Activated CD8-positive, alpha-beta memory T cell treated with anti-CD3 and anti-CD28 coated beads, Interleukin-2, amount 50 U/mL, for 24 hours (primary cell): ENCODE measurements around the gene KRTDAP.

ENCODE experiments used
- DNase-seq: peaks from one replicate; pipeline ENCODE4 v3.0.0-alpha.2; 2020; ENCODE audit errors: extremely low read depth

KRTDAP gene

GRCh38 chr19:35454663-35455062, 35.6 kb downstream of the KRTDAP start:
- no peak for DNase-seq

GRCh38 chr19:35451338-35452096, 38.7 kb downstream of the KRTDAP start:
- DNase-seq = no peak

- DNase-seq = no peak
These were observed 40.8 kb downstream of the KRTDAP start for GRCh38 chr19:35449359-35450043.

GRCh38 chr19:35447606-35448469, 42.4 kb downstream of the KRTDAP start, which contains the start of gene FFAR2:
Gene FFAR2 (plus strand): TSS chr19:35448257. CDS start chr19:35449715, 1,458 bp downstream.
- DNase-seq = no peak

- DNase-seq = no peak
These were observed 44.3 kb downstream of the KRTDAP start for GRCh38 chr19:35445826-35446593.

- no peak for DNase-seq
These were observed 45.5 kb downstream of the KRTDAP start for GRCh38 chr19:35444735-35445134.

- DNase-seq = no peak
These were observed 48.2 kb downstream of the KRTDAP start for GRCh38 chr19:35442091-35442490.

- DNase-seq = no peak
These were observed 50.3 kb downstream of the KRTDAP start for GRCh38 chr19:35439921-35440320.

GRCh38 chr19:35438527-35438926, 51.7 kb downstream of the KRTDAP start:
- DNase-seq = no peak

GRCh38 chr19:35438096-35438495, 52.2 kb downstream of the KRTDAP start:
- no peak for DNase-seq

GRCh38 chr19:35437406-35437951, 52.8 kb downstream of the KRTDAP start:
- no peak for DNase-seq
